Stimulated activated CD4-positive, alpha-beta T cell treated with anti-CD3 and anti-CD28 coated beads, Interleukin-4, amount 100 ng/mL, for 24 hours (primary cell): ENCODE data around the gene PHLDA3.

Experiments used
- DNase-seq: peaks from one replicate; pipeline ENCODE4 v3.0.0-alpha.2; 2020

Gene PHLDA3

GRCh38 chr1:201468844-201469644, at the start of gene PHLDA3:
Gene PHLDA3 (minus strand): TSS chr1:201469188. CDS start chr1:201468786, 402 bp downstream.
- DNase-seq: peak; percentile 41

- DNase-seq: no peak
Observed at GRCh38 chr1:201518071-201518470, 49.1 kb upstream of the PHLDA3 start.

GRCh38 chr1:201517631-201518030, 48.6 kb upstream of the PHLDA3 start:
- no peak for DNase-seq

DNA sequence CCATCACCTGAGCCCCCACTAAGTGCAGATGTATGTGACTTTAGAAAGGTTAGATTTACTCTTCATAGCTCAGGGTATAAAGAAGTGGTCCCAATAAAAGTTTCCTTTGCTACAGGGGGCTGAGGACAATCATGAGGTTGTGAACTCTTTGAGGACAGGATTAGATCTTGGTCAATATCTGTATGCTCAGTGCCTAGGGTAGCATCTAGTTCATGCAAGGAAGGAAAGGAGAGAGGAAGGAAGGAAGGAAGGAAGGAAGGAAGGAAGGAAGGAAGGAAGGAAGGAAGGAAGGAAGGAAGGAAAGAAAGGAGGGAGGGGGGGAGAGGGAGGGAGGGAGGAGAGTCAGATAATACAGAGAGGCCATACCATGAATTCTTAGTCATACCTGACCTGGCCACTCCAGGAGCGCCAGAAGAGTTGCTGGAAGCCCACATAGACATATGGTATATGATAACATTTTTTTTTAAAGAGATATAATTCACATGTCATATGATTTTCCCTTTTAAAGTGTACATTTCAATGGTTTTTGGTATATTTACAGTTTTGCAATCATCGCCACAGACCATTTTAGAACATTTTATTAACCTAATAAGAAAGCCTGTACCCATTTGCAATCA, 47.6 kb upstream of the PHLDA3 start:
- DNase-seq: no peak

DNA sequence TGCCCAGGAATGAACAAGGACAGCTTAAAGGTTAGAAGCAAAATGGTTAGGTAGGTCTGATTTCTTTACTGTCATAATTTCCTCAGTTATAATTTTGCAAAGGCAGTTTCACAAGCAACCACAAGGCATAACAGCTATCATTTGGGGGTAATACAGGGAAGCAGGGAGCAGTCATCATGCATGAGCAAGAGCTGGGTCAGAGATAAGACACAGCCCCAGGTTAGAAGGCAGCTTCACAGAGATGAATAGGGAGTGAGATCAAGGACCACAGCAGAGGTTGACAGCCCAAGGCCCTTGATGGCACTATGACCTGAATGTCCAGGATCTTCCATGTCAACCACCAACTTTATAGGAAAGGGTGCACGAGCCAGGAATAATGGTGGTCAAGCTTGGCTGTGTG, 46.9 kb upstream of the PHLDA3 start:
- DNase-seq: no peak

- DNase-seq: no peak
Observed at GRCh38 chr1:201515062-201515750, 46.2 kb upstream of the PHLDA3 start.

GRCh38 chr1:201514466-201514865, 45.5 kb upstream of the PHLDA3 start:
- DNase-seq: no peak

DNA sequence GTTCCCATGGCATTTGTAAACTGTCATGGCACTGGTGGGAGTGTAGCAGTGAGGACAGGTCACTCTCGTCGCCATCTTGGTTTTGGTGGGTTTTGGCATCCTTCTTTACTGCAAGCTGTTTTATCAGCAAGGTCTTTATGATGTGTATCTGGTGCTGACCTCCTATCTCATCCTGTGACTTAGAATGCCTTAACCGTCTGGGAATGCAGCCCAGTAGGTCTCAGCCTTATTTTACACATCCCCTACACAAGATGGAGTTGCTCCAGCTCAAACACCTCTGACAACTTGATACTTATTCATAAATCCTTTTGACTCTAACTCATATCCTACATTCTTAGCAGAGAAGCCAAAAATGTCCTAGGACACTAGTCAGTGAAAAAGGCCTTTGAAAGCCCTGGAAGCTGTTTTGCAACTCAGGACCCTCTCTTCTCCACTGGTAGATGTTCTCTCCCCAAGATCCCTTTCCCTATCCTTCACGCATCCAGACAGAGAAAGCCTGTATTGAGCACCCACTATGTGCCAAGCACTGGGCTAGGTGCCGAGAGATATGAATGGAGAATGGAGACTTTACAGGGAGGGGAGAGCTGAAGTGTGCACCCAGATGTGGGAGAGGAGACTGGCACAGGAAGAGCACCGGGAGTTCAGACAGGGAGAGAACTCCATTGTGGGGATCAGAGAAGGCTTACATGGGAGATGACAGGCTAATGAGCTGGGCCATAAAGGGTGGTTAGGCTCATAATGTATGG, 44.7 kb upstream of the PHLDA3 start:
- DNase-seq: no peak

DNA sequence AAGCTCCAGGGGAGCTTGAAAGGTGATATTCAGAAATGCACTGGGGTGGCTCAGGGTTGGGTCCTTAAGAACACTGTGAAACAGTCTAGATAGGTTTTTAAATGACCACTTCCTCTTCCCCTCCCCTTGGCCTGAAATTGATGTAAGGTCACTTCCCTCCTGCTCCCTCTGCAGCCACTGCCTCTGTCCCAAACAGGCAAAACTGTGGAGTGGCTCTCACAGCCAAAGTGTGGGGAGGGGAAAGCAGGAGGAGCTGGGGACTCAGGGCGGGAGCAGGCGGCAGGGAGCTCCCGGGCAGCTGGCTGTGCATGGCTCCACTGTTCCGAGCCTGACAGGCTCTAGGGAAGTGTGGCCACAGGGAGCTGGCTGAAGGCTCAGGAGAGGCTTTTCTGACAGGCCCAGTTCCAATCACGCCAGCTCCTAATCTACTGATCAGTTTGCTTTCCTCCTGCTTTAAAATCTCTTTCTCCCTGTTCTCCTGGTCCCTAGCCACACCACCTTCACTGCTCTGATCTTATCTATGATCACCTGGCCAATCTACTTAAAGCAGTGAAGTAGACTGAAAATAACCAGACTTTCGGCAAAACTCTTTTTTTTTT, 43.1 kb upstream of the PHLDA3 start:
- DNase-seq: no peak

DNA sequence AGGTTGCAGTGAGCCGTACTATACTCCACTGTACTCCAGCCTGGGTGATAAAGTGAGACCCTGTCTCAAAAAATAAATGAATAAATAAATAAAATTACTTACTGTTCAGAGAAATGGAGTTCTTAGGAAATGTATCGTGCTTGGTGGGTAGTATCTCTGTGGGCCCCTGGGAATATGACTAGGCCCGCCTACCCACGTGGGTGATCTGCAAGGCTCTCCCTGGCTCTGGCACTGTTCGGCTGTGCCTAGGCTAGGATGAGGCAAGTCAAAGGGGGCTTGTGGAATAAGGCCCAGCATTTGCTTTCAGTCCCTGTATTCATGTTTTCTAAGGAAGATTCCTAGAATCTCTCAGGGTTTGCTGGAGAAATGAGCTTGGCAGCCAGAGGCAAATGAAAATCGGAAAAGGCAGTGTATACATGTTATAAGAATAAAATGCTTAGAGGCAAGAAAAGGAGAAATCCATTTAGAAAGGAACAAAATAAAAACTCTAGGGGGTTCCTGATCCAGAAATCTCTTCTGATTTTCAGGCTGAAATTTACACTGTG, 42.5 kb upstream of the PHLDA3 start:
- DNase-seq: no peak

DNA sequence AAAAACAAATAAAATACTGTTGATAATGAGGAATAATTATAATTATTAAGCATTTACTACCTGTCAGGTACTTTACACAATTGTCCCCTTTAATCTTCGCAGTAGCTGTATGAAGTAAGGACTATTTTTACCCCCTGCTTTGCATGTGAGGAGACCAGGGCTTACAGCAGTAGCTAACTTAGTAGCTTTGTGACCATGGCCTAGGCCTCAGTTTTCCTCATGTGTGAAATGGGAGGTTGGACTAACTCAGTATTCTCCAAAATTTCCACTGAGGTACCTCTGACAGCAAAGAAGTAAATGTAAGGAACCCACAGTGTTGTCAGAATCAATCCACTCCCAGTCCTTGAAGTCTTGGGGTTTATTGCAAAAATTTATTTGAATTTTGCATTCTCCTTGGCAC, 41.7 kb upstream of the PHLDA3 start:
- no peak for DNase-seq

- no peak for DNase-seq
Observed at GRCh38 chr1:201509601-201510374, 40.8 kb upstream of the PHLDA3 start.

DNA sequence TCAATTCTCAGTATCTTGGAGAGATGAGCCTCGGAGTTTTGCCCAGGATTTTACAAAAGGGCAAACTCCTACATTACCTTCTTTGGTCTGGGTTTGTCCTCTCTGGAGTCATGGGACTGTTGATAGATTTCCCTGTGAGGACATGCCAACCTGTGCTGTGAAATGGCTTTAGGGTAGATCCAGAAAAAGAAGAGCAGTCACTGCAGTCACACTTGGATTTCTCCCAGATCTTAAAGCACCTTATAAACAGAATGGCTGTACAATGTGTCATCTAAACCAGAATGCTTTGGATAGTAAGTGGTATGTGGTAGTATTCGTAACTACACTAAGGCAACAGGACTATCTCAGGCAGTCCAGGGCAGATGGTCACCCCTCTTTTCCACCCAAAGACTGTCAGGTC, 39.8 kb upstream of the PHLDA3 start:
- no peak for DNase-seq

- DNase-seq: no peak
Observed at GRCh38 chr1:201507360-201507675, 38.3 kb upstream of the PHLDA3 start.

- DNase-seq: peak; percentile 84
Observed at GRCh38 chr1:201506557-201507359, 37.8 kb upstream of the PHLDA3 start, which contains the start of gene CSRP1. Gene CSRP1 (minus strand): TSS chr1:201507123. CDS start chr1:201496303, 10,820 bp downstream.

GRCh38 chr1:201506092-201506491, 37.1 kb upstream of the PHLDA3 start:
- DNase-seq: no peak

GRCh38 chr1:201505503-201505890, 36.5 kb upstream of the PHLDA3 start:
- DNase-seq: no peak

DNA sequence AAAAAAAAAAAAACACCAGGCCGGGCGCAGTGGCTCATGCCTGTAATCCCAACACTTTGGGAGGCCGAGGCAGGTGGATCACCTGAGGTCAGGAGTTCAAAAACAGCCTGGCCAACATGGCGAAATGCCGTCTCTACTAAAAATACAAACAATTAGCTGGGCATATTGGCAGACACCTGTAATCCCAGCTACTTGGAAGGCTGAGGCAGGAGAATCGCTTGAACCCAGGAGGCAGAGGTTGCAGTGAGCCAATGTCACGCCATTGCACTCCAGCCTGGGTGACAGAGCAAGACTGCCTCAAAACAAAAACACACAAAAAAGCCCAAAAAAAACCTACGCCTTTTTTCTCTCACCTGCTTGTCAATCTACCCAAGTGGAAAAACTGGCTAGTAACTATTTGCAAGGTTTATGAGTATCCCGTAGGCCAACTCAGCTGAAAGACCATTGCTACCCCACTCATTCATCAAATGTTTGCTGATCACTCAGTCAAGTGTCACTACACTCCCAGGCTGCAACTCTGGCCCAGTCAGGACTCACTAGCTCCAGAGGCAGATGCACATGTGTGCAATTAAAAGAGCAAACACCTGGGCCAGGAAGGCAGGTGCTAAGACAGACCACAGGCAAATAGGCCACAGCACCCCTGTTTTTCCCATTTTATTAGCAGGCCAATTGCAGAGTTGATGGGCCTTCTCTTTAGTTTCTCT, 36.0 kb upstream of the PHLDA3 start:
- no peak for DNase-seq

- DNase-seq: no peak
Observed at GRCh38 chr1:201504179-201504631, 35.2 kb upstream of the PHLDA3 start.
